H4 (cell line): ENCODE measurements around the gene KANSL1L. TPM values are rescaled to one million over a fixed set of nuclear protein-coding genes. Genes with fewer than 3 reads are reported as not detected.
"Not testable (repeated sequence)": the region's sequence is repeated elsewhere in the genome, so short reads cannot be mapped to it uniquely, and the experiment has no call there.

Experiments
- DNase-seq: peaks from one replicate; pipeline ENCODE4 v3.0.0-alpha.2; 2015; ENCODE audit warnings: low spot score
- total RNA-seq: library from RNA; depleted of rRNA; stranded (reverse); fragments of >200 nt; shearing (Covaris generic); gene quantifications from 2 replicates; pipeline ENCODE4 v1.2.3, GENCODE V29; 2014; rRNA removed

KANSL1L gene, protein sequence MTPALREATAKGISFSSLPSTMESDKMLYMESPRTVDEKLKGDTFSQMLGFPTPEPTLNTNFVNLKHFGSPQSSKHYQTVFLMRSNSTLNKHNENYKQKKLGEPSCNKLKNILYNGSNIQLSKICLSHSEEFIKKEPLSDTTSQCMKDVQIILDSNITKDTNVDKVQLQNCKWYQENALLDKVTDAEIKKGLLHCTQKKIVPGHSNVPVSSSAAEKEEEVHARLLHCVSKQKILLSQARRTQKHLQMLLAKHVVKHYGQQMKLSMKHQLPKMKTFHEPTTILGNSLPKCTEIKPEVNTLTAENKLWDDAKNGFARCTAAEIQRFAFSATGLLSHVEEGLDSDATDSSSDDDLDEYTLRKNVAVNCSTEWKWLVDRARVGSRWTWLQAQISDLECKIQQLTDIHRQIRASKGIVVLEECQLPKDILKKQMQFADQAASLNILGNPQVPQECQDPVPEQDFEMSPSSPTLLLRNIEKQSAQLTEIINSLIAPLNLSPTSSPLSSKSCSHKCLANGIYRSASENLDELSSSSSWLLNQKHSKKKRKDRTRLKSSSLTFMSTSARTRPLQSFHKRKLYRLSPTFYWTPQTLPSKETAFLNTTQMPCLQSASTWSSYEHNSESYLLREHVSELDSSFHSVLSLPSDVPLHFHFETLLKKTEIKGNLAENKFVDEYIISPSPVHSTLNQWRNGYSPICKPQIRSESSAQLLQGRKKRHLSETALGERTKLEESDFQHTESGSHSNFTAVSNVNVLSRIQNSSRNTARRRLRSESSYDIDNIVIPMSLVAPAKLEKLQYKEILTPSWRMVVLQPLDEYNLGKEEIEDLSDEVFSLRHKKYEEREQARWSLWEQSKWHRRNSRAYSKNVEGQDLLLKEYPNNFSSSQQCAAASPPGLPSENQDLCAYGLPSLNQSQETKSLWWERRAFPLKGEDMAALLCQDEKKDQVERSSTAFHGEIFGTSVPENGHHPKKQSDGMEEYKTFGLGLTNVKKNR
- total RNA-seq = 2.3 and 5.4 TPM in 2 replicates

DNA sequence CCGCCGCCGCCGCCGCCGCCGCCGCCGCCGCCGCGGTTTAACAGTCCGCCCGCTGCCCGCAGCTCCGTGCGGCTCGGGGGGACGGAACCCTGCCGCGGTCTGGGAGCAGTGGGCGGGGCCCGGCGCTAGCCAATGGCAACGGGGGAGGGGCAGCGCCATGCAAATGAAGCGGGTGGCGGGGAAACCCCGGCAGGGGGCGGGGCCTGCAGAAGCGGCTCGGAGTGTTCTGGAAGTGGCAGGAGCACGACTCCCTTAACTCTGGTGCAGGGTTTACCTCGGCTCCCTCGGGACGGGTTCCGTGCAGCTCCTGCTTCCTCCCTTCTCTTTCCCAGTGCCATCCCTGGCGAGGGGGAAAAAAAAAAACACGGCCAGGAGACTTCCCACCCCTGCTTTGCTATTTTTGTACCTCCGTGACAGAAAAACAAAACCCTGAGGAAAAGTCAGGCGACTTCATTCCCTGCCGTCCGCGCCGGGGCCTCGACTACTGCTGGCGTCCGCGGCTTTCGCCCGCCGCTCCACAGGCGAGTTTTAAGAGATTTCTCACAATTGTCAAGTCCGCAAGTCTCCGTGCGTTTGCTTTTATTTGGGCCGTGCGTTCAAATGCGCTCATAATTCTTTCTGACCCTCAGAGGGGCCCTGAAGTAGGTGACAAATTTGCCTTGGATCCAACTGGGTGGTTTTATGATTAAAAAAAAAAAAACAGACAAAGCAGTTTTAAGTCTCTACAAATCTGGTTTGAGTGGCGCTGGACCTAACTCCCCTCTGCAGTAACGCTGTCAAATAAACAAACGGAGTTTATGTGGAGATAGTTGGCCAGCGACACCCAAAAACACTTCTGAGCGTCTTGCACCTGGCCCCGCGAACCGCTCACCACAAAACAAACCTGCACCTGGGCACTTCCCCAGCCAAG is at the start of gene KANSL1L:
TSS of gene KANSL1L (minus strand) at position 101 of the 910 bp plus-strand sequence. CDS start 16,827 bp downstream, outside the sequence.
- DNase-seq = peak; percentile 89

DNA sequence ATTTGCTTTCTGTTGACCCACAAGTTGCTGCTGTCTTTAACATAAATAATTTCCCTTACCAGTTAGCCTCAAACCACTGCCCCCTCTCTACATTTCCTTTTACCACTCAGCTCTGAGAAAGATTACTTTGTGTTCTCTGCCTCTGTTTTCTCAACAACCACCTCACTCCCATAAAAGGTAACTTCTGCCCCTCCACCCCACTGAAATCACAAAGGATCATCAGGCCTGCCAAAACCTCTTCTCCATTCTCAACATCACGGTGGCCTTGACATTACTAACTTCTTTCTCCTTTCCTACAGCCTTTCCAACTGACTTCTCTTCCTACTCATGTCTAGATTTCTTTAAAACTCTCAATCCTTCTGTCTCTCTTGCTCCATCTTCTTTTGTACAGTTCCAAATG is 43.9 kb upstream of the KANSL1L start:
- DNase-seq = no peak

DNA sequence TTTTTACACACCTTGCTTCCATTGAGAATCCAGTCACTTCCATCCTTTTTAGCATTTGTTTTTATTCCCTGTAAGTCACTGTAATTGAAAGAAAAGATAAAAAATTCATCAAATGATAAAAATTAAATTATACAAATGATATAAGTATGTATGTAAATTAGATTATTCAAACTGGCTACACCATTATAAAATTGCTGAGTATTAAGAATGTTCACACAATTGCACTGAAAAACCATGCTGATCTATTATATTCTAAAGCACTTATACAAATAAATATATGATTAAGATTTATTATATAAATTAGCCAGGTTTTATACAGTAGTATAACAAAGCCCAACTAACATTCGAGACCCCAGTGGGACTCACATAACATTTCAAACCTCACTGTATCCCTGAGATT is 39.0 kb upstream of the KANSL1L start:
- no peak for DNase-seq

DNA sequence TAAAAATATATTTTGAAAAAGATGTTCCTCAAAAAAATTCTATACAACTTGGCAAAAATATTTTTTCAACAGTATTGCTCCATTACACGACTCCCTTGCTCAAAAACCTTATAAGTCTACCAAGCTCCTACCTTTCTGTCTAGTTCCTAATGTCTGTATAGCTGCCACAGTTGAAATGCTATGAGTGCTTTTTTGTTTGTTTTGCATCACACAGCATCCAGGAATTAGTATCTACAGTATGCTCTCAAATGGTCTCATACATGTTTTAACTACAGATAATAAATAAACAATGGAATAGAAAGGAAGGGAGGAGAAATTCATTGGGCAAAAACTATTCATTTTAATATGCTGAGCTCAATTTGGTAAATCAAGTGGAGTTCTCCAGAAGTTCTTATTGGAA is 36.7 kb upstream of the KANSL1L start:
- DNase-seq = no peak

DNA sequence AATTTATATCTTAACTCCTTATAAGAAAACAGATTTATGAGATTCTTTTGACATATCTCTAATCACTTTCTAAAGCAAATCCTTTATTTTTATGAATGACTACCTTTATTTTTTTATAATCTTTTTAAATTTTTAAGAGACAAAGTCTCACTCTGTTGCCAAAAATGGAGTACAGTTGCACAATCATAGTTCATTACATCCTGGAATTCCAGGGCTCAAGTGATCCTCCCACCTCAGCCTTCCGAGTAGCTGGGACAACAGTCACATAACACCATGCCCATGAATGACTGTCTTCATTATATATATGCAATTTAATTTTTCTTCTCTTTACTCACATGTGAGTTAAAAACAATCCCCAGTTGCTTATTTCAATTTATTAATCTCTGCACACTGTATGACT is 32.3 kb upstream of the KANSL1L start:
- DNase-seq = no peak

DNA sequence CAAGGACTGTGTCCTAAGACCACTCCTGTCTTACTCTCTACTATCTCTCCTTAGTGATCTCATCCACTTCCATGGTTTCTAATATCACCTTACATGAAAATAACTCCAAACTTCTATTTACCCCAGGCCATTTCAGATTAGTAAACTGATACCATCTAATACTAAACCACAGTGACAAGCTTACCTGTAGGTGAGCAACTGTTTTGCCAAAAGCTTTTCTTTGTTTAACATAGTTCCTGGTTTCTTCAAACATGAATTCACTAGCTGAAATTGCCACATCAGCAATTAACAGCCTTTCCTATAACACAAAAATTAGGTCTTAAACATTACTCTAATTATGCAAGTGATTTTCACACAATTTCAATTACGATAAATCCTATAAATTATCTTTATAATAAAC is 31.9 kb upstream of the KANSL1L start:
- no peak for DNase-seq

DNA sequence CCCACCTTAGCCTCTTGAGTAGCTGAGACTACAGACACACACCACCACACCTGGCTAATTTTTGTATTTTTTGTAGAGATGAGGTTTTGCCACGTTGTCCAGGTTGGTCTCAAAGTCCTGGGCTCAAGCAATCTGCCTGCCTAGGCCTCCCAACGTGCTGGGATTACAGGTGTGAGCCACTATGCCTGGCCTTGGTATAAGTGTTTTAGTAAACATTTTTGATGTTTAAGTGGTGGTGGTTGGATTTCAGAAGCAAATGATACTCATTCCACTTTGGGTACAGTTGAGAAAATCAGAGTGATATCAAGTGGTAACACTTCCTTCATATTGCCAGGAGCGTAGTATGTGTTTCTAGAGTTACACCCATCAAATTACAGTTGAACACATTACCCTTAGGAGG is 28.6 kb upstream of the KANSL1L start:
- DNase-seq = no peak

DNA sequence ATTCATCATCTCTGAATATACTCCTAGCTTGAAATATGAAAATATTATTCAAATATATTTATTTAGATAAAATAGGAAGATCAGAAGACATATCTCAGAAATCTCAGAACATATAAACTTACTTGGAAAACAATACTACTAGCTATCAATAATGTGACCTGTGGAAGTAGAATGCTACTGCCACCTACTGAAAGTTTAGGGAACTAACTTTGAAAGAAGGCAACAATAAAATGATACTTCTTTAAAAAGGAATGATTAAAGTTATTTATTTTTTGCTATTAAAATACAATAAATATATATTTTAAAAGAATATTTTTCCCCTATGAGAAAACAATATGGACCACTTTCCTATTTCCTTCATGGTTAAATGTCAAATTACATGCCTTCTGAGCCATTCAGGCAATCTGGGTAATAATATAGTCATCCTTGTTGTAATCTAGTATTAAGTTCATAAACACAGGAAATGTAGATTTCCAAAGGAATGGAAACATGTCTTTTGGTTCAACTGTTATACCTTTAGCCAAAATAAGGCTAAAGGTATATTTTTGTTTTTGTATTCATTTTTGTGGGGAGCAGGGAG is 28.1 kb upstream of the KANSL1L start:
- peak; percentile 9 for DNase-seq

DNA sequence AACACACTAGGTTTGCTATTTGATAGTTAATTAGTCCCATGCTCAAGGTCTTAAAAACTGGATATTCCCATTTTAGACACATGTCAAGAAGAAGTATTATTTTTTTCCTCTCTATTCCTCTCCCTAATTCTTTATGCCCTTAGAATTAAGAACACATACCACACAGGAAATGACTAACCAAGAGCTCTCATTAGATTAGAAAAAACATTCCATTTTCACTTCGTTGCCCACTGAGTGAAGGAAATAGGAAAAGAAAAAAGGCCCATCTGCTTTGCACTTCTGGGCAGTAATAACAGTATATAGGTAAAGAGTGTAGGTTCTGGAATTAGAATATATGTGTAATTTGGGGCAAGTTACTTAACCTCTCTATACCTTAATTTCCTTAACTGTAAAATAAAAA is 27.1 kb upstream of the KANSL1L start:
- DNase-seq = no peak

DNA sequence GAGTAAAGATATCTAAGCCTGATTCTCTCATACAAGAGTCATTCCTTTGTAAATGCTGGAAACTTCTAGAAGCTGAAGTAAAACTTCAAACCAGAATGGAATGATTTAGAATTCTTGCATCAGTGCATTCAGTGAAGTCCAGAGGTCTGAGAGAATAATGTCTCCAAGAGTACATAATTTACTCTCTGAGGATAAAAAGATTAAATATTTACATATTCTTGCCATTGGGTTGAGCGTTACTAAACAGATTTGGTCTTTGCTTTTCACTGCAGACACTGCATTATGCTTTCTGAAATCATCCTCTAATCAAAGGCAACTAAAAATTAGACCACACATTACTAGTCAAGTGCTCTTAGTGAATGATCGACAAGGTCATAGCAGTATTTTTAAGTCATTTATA is 26.5 kb upstream of the KANSL1L start:
- no peak for DNase-seq

DNA sequence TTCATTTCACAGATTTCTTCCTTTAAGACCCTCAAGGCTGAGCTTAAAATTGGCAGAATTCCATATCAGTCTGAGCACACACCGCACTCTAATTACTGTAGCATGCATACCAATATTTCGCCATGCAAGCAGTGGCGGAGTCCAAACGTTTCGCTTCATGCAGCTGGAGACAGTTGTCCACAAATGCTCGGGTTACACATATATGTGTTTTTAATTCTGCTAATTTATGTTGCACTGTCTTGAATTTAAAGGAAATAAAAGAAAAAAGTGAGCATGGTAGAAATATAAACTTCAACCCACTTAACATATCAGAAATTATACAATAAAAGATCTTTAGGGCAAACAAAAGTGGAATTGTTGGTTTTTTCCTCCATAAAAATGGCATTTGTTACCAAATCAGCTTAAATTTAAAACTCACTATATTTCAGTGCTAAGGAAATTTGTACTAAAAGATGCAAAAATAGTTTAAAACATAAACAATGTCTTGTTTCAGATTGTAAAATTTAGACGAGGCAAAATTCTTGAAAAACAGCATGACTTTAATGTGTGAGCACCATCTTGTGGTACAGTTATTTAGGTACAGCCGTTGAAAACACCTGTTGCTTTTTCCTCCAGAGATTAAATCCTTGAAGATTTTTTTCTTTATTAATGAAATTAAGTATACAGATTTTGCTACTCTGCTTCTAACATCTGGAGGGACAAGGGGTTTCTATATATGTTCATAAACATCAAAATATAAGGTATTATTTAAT is 24.1 kb upstream of the KANSL1L start:
- DNase-seq = peak; percentile 29

DNA sequence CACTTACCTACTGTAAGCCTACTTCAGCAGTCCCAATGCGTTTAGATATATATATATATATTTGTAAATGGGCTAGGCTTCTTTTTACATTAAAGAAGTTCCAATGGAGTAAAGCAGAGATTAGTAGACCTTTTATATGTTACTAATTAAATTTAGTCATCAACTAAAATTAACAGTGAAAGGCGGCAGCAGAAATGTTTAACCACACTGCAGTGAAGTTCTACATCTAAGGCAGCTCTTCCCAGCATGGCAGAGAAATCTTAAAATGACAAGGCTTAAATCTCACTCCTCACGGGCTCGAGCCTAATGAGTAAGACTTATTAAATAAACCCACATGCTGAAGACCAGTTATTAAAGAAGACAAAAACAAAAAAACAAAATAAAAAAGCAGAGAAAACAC is 19.1 kb upstream of the KANSL1L start:
- no peak for DNase-seq

DNA sequence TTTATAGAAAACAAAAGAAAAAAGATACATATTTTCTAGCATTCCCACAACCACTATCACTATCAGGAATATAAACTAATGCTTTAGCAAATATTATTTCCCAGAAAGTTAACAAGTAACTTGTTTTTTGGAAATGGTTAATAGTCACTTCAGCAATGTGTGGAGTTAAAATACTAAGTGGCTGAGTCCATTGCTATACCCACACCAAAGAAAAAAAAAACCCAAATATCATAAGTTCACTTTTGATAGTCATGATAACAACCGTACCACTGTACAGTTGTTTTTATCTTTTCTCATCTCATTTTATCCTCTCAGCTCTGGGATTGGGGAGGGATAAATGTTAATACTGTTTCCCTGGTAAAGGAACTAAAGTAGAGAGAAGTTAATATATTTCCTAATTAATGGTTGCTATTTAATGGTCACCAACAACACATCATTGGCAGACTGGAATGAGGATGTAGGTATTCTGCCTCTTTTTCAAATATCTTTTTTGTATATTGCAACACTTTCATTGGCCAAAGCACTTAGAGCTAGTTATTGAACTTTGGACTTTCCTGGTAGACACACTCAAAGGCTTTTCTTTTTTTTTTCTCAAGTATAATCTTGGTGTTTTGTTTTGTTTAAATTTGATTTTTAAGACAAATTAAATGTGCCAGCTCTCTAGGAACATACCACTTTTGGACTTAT is 18.4 kb upstream of the KANSL1L start:
- no peak for DNase-seq

DNA sequence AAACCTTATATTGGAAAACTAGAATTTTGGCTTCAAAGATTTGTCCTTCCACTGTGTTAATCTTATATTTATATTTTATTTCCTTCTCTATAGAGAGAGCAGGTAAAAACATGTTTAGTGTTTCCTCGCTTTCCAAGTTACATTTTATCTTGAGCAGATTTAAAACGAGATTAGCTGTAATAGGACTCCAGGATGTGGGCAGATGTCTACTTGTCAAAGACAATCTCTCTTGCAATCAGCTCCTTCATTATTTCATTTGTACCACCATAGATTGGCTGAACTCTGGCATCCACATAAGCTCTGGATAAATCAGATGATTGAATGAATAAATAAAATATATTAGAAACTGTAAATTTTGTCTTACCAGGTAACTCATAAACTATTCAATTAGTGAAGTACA is 17.5 kb upstream of the KANSL1L start:
- DNase-seq = no peak

DNA sequence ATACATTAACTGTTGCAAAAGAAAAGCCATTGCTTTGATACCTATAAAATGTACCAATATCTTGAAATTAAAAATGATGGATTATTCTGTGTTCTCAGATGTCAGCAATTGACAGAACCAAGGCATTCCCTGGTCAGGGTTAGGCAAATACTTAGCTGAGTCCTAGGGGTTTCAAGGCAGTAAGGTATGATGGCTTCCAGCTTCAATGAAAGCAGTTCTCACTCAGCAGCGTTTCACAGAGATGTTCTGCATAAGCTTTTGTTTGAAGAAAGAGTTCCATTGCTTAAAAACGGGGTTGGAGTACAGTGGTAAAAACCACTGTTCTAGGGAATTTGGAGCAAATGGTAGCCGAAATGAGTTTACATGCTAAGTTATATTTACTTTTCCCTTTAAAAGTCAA is 17.0 kb upstream of the KANSL1L start:
- DNase-seq = no peak

DNA sequence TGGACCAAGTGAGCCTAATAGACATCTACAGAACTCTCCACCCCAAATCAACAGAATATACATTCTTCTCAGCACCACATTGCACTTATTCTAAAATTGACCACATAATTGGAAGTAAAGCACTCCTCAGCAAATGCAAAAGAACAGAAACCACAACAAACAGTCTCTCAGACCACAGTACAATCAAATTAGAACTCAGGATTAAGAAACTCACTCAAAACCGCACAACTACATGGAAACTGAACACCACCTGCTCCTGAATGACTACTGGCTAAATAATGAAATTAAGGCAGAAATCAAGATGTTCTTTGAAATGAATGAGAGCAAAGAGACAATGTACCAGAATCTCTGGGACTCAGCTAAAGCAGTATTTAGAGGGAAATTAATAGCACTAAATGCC is 12.7 kb upstream of the KANSL1L start:
- not testable (repeated sequence) for DNase-seq

DNA sequence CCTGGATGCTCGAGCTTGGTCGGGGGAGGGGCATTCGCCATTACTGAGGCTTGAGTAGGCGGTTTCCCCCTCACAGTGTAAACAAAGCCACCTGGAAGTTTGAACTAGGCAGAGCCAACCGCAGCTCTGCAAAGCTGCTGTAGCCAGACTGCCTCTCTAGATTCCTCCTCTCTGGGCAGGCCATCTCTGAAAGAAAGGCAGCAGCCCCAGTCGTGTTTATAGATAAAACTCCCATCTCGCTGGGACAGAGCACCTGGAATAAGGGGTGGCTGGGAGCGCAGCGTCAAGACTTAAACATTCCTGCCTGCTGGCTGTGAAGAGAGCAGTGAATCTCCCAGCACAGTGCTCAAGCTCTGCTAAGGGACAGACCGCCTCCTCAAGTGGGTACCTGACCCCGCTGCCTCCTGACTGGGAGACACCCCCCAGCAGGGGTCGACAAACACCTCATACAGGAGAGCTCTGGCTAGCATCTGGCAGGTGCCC is 10.4 kb upstream of the KANSL1L start:
- DNase-seq = peak; percentile 11

DNA sequence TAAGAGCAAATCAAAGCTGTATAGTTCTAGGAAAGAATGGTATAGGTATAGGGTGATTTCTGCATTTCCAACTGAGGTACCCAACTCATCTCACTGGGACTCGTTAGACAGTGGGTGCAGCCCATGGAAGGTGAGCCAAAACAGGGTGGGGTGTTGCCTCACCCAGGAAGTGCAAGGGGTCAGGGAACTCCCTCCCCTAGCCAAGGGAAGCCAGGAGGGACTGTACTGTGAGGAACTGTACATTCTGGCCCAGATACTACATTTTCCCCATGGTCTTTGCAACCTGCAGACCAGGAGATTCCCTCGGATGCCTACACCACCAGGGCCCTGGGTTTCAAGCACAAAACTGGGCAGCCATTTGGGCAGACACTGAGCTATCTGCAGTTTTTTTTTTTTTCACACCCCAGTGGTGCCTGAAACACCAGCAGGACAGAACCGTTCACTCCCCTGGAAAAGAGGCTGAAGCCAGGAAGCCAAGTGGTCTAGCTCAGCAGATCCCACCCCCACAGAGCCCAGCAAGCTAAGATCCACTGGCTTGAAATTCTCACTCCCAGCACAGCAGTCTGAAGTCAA is 9.9 kb upstream of the KANSL1L start:
- not testable (repeated sequence) for DNase-seq

DNA sequence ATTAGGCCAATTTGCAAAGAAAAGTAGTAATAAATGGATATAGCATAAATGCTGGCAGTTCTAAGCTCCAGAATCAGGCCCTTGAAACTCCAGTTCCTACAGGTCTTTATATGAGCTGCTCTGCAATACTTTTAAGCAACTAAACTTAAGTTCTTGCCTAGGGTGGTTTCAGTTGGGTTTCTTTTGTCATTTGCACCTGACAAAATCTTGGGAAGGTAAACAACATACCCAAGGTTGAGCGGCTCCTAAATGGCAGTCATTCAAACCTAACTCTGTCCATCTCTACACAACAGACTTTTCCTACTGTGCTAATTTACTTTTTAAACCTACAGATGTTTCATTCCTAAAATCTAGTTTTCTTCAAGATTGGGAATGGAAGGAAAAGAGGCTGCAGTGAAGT is 9.3 kb upstream of the KANSL1L start:
- no peak for DNase-seq
